IPS DF 19.7 (cell line): ENCODE measurements around the gene ANKS1A.
"Not testable (repeated sequence)": the region's sequence is repeated elsewhere in the genome, so short reads cannot be mapped to it uniquely, and the experiment has no call there.

Source experiments
- DNase-seq: peaks from one replicate; pipeline ENCODE4 v3.0.0-alpha.2; 2013; ENCODE audit warnings: low read depth, low spot score

ANKS1A gene

DNA sequence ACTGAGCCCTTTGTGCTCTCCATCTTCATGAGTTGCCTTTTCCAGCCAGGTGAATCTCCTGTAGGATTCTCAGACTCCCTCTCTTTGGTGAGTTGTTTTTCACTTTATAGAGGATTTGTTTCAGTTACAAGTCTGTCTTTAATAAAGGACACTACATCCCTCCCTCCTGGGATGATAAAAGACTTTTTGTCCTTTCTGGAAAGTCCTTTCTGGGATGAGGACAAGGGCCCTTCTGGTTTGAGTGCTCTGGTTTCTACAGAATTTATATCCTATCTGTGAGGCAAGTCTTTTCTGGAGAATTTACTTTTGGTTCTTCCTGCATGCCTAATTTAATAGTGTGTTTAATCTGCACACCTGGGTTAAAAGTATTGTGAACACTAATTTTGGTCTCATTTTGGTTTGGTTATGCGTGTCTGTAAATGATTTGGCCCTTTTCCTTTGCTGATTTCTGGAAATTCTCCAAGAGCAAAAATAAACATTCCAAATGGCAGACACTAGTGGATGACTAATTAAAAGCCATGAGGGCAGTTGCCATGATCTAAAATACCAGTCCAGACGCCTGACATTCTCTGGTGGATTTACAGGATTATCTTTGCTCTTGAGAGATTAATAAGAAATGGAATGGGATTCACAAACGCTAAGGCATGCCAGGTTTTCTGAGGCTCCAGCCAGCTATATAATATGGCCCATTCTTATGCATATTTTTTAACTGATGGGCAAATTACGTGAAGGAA lies 207.2 kb downstream of the ANKS1A start:
- no peak for DNase-seq

- no peak for DNase-seq
Observed at GRCh38 chr6:35099116-35099515, 210.1 kb downstream of the ANKS1A start.

GRCh38 chr6:35105078-35105477 lies 216.0 kb downstream of the ANKS1A start:
- no peak for DNase-seq

- DNase-seq = not testable (repeated sequence)
Observed at GRCh38 chr6:35106061-35106460, 217.0 kb downstream of the ANKS1A start.

DNA sequence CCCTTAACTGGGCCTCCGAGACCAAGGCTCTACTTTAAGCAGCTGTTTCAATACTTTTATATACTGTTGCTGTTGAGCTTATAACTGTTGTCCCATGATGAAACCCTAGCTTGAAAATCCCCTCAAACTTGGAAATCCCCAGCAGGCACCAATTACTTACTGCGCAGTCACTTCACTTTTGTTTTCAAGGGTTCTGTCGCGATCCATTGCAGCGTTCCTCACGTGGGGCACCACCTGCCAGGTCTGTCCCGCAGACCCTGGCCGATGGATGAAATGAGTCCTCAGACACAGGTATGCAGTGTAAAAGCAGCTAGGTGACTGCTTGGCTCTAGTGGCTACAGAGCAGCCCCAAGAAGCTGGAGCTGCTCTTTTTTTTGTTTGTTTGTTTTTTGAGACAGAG lies 218.2 kb downstream of the ANKS1A start:
- DNase-seq = not testable (repeated sequence)

- not testable (repeated sequence) for DNase-seq
Observed at GRCh38 chr6:35107761-35108160, 218.7 kb downstream of the ANKS1A start.

- DNase-seq = no peak
Observed at GRCh38 chr6:35108309-35108885, 219.3 kb downstream of the ANKS1A start.

- no peak for DNase-seq
Observed at GRCh38 chr6:35120746-35121145, 231.7 kb downstream of the ANKS1A start.

GRCh38 chr6:35124356-35124755 lies 235.3 kb downstream of the ANKS1A start:
- no peak for DNase-seq

GRCh38 chr6:35128042-35128441 lies 239.0 kb downstream of the ANKS1A start:
- no peak for DNase-seq

- no peak for DNase-seq
Observed at GRCh38 chr6:35128496-35128895, 239.4 kb downstream of the ANKS1A start.

DNA sequence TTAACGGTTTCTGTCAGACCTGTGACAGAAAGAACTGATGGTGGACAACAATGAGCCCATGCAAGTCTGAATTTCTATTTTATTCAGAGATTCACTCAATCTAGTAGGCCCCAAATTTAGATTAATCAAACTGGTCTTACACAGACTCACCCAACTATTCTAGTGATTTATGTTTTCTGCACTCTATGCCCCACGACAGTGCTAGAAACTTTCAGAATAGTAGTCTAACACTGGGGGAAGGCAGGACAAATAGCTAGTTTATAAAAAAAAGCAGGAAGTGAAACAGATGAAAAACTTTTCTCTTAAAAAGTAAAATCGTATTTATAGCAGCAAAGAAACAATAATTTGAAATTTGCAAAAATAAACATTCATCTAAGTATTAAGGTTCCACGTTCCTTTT lies 247.1 kb downstream of the ANKS1A start:
- DNase-seq = no peak

GRCh38 chr6:35138191-35138590 lies 249.1 kb downstream of the ANKS1A start:
- not testable (repeated sequence) for DNase-seq

DNA sequence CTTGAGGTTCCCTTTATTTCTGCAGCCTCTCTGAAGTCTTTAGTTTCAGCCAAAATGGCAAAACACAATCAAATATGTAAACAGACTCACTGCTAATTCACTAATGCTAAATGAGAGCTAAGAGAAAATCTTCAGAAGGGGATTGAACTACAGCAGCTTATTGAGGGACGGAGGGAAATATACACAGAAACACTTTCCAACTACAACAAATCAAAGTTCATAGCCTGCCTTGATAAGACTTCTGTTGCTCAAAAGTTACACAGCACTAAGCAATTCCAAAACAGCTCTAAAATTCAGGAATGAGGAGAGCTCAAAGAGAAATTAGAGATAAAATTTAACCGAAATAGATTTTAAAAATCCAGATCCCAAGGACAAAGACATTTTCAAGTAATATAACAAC lies 250.4 kb downstream of the ANKS1A start:
- no peak for DNase-seq

GRCh38 chr6:35139924-35140638 lies 251.0 kb downstream of the ANKS1A start:
- DNase-seq = no peak

- no peak for DNase-seq
Observed at GRCh38 chr6:35140639-35141006, 251.6 kb downstream of the ANKS1A start.
